ENCODE measurements around the gene RAB40C. TPM values are rescaled to one million over a fixed set of nuclear protein-coding genes. Genes with fewer than 3 reads are reported as not detected.

The RAB40C gene
- total RNA-seq, 1 experiment from 2014 or later = 22.5 TPM

GRCh38 chr16:585351-585750, 4.5 kb upstream of the RAB40C start:
- peak; percentile 0; the same call in 1 of the 2 replicates for ATAC-seq
- ChIA-PET POLR2A (interaction anchor here (1.0 kb wide), 1 partner anchor 91 kb away, joined by 3 read pairs; no protein-coding TSS in a partner anchor), CTCF (interaction anchor here (1.0 to 1.6 kb wide), 7 partner anchors 9 to 194 kb away, joined by 3 to 13 read pairs (median 4); partner anchors contain the start of gene WDR90)
- TF ChIP-seq NFATC4 (CRISPR knock-in tag; IDR thresholded peaks at IDR 0.05) (no peak), GABPB1 (CRISPR knock-in tag; IDR thresholded peaks at IDR 0.05) (no peak), FOXK1 (CRISPR knock-in tag; IDR thresholded peaks at IDR 0.05) (no peak), NFE2L1 (CRISPR knock-in tag; IDR thresholded peaks at IDR 0.05) (no peak), FOXP1 (CRISPR knock-in tag; IDR thresholded peaks at IDR 0.05; ENCODE audit: borderline replicate concordance) (peak; percentile 15; the same call in 1 of the 2 replicates), ATF3 (CRISPR knock-in tag; conservative IDR thresholded peaks at IDR 0.05) (no peak), HMGA2 (CRISPR knock-in tag; IDR thresholded peaks at IDR 0.05) (no peak), ZNF121 (CRISPR knock-in tag; IDR thresholded peaks at IDR 0.05) (no peak)
- peaks cover 32% of the 10 kb centered on the region for H3K27me3 Mint-ChIP-seq (ENCODE audit: low read depth)
- H3K4me1 Mint-ChIP-seq = peaks cover 12% of the 10 kb centered on the region
- no peak overlapping the region for H3K27ac Mint-ChIP-seq
- DNase-seq (ENCODE audit: low spot score) = no peak
- no peaks in the 10 kb centered on the region for H3K9me3 Mint-ChIP-seq
- H3K4me3 Mint-ChIP-seq = no peak overlapping the region
- H3K36me3 Mint-ChIP-seq = peaks cover 2% of the 10 kb centered on the region

GRCh38 chr16:586047-586644, 3.7 kb upstream of the RAB40C start:
- POLR2A ChIA-PET = interaction anchor here (0.6 kb wide), 1 partner anchor 174 kb away, joined by 5 read pairs; no protein-coding TSS in a partner anchor
- no peak for DNase-seq (ENCODE audit: low spot score)

More at GRCh38 chr16:586047-586644, 3.7 kb upstream of the RAB40C start:
- CTCF ChIA-PET = interaction anchor here (1.2 to 1.6 kb wide), 5 partner anchors 9 to 195 kb away, joined by 4 to 13 read pairs (median 4); partner anchors contain the start of gene WDR90
- 0 out of 2 replicates have a peak overlapping the region, but pooled peaks have one; percentile 27 for H3K27ac Mint-ChIP-seq
- H3K9me3 Mint-ChIP-seq = no peaks in the 10 kb centered on the region
- TF ChIP-seq ZBTB43 (CRISPR knock-in tag; IDR thresholded peaks at IDR 0.05) (no peak), ZBTB21 (CRISPR knock-in tag; IDR thresholded peaks at IDR 0.05; ENCODE audit: borderline replicate concordance) (no peak), TCF7 (CRISPR knock-in tag; IDR thresholded peaks at IDR 0.05; ENCODE audit: low read depth) (no peak), ZNF219 (CRISPR knock-in tag; IDR thresholded peaks at IDR 0.05; ENCODE audit: borderline replicate concordance) (no peak), SP1 (CRISPR knock-in tag; conservative IDR thresholded peaks at IDR 0.05) (no peak), FOXP1 (CRISPR knock-in tag; IDR thresholded peaks at IDR 0.05; ENCODE audit: borderline replicate concordance) (no peak), CDX4 (CRISPR knock-in tag; IDR thresholded peaks at IDR 0.05; ENCODE audit: borderline replicate concordance) (no peak), IRF1 (CRISPR knock-in tag; IDR thresholded peaks at IDR 0.05) (no peak), FOXP4 (CRISPR knock-in tag; IDR thresholded peaks at IDR 0.05) (no peak), EMX1 (CRISPR knock-in tag; IDR thresholded peaks at IDR 0.05) (no peak), ZSCAN18 (CRISPR knock-in tag; IDR thresholded peaks at IDR 0.05) (no peak)
- ATAC-seq = no peak
- no peak overlapping the region for H3K4me3 Mint-ChIP-seq
- peaks cover 2% of the 10 kb centered on the region for H3K36me3 Mint-ChIP-seq
- peaks cover 38% of the 10 kb centered on the region for H3K27me3 Mint-ChIP-seq (ENCODE audit: low read depth)
- H3K4me1 Mint-ChIP-seq = peaks cover 19% of the 10 kb centered on the region

All from WTC11 (cell line).